Neural progenitor cell (in vitro differentiated cells): ENCODE measurements around the gene LRRC75A.

ENCODE experiments used
- CTCF ChIP-seq: fragments of 200-600 bp; sonication (generic); IDR thresholded peaks from 2 replicates; pipeline ENCODE4 v1.5.1; 2017; ENCODE audit warnings: antibody characterized with exemption, mild to moderate bottlenecking
- EZH2 ChIP-seq: fragments of 200-600 bp; sonication (generic); IDR thresholded peaks from 2 replicates; pipeline ENCODE4 v1.6.1; 2017; ENCODE audit warnings: antibody characterized with exemption, mild to moderate bottlenecking, moderate library complexity
- EZH2phosphoT487 ChIP-seq: fragments of 200-600 bp; sonication (generic); IDR thresholded peaks from 2 replicates; pipeline ENCODE4 v1.6.1; 2017; ENCODE audit warnings: antibody characterized with exemption

GRCh38 chr17:16455997-16456741 lies 35.8 kb downstream of the LRRC75A start:
- TF ChIP-seq EZH2 (no peak), CTCF (no peak), EZH2phosphoT487 (no peak)
